Mononuclear cell (primary cell): ENCODE data around the gene OSBPL7. TPM values are rescaled to one million over a fixed set of nuclear protein-coding genes. Genes with fewer than 3 reads are reported as not detected.

Source experiments
- H3K27me3 ChIP-seq: 2 replicates; pipeline ENCODE4 v1.6.0; 2011; ENCODE audit warnings: low read length, control low read depth; ENCODE audit not compliant: insufficient read depth
- H3K4me1 ChIP-seq: 2 replicates; pipeline ENCODE4 v1.5.1; 2011; ENCODE audit warnings: mild to moderate bottlenecking, low read length, control low read depth; ENCODE audit not compliant: insufficient read depth
- H3K4me3 ChIP-seq: 2 replicates; pipeline ENCODE4 v1.5.1; 2011; ENCODE audit warnings: mild to moderate bottlenecking, low read length, moderate library complexity
- H3K9me3 ChIP-seq: 2 replicates; pipeline ENCODE4 v1.5.1; 2011; ENCODE audit warnings: low read depth, mild to moderate bottlenecking, control low read depth, low read length
- total RNA-seq: library from RNA; depleted of rRNA; stranded (reverse); fragments of >200 nt; gene quantifications from one replicate; pipeline ENCODE4 v1.2.3, GENCODE V29; 2012

The OSBPL7 gene
- total RNA-seq, 1 donor: 8.5 TPM

DNA sequence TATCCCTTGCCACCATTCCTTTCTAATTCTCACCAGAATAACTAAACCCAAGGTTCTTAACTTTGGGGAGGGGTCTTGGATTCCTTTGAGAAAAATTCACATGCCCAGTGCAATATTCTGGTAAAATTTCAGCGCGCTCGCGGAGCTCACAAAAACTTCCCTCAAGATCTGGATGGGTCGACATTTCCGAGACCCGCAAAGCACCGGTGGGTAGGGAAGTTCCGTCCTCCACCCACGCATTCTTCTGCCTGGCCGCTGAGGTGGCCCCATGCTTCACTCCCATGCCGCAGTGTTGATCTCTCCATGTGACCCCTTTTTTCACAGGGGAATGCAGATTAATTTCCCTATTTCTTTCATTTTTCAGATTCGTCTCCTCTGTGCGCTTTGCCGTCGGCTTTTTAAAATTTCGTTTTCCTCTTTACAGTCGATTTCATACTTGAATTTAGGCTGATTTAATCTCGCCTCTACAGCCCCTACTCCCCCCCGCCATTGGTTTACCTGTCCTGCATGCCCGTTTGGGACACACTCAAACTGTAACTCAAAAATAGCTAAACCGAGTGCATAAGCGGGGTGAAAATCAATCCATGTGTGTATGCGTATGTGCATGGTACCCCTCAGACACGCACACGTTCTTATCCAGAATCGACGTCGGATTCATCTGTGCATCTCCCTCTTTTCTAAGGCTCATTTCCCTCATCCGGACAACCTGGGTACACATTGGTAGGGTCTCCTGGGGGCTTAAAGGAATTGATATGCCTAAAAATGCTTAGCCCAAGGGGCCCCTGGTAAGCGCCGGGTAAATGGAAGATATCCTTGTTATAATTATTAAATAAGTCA lies 30.7 kb upstream of the OSBPL7 start:
- Histone ChIP-seq H3K9me3 (no peaks in the 10 kb centered on the region), H3K4me3 (no peak overlapping the region), H3K27me3 (peaks cover 78% of the 10 kb centered on the region), H3K4me1 (peaks cover 9% of the 10 kb centered on the region)

GRCh38 chr17:47851764-47852112 lies 30.1 kb upstream of the OSBPL7 start:
- Histone ChIP-seq H3K9me3 (no peaks in the 10 kb centered on the region), H3K4me3 (no peak overlapping the region), H3K27me3 (peaks cover 82% of the 10 kb centered on the region), H3K4me1 (peaks cover 9% of the 10 kb centered on the region)

DNA sequence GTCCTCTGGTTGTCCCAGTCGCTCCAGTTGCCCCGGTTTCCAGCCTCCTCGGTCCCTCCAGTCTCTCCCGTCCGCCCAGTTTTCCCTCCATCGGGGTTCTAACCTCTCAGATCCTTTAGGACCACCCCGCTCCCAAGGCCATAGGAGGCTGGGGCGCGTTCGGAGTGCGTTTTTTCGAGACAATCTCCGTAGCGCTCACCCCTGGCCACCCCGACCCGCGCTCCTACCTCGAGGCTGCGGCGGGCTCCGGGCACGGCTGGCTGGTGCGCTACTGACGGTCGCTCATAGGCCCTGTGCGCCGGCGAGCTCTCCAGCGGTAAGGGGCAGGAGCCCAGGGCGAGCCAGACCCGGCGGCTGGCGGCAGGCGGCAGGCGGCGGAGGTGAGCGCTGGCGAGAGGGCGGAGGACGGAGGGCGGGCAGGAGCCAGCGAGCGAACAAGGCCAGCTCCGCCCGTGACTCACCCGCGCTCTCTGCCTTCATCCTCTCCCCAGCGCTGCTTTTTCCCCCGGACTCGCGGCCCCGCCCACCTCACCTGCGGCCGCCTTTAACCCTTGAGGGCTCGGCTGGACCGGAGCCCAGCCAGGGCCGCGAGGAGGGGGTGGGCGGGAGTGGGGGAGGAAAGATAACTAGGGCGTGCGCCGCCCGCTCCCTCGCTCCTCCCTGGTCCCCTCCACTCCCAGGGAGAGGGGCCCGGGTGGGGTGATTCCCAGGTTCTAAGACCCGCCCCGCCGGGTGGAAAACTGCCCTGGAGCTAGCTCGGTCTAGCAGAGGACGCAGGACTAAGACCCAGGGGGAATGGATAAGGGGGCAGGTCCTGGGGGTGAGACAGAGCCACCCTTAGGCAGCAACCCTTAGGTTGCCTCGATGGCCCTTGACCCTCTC lies 29.3 kb upstream of the OSBPL7 start, which contains the start of gene SP6:
SP6 (minus strand) TSS at position 472 of the 882 bp plus-strand sequence. CDS start 2,734 bp downstream, outside the sequence.
- H3K4me3 ChIP-seq: no peak within 1 kb of the TSS
- peaks cover 90% of the 10 kb centered on the region for H3K27me3 ChIP-seq

DNA sequence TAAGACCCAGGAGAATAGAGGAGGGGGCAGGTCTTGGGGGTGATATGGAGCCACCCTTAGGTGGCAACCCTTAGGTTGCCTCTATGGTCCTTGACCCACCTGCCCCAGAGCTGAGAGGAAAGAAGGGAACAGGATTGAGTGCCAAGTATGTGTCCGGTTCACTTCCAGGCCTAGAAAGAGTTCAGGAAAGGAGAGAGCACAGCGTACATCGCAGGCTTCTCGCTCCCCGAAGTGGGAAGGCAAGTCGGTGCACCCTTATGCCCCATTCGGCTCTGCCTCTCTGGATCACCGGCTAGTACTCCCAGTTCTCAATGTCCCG lies 28.7 kb upstream of the OSBPL7 start:
- Histone ChIP-seq H3K27me3 (peaks cover 93% of the 10 kb centered on the region), H3K9me3 (no peaks in the 10 kb centered on the region), H3K4me1 (peaks cover 9% of the 10 kb centered on the region), H3K4me3 (no peak overlapping the region)

More for the DNA sequence above, 29.3 kb upstream of the OSBPL7 start, which contains the start of gene SP6:
- Histone ChIP-seq H3K9me3 (no peaks in the 10 kb centered on the region), H3K4me1 (peaks cover 9% of the 10 kb centered on the region)

GRCh38 chr17:47848198-47848513 lies 26.6 kb upstream of the OSBPL7 start:
- peaks cover 9% of the 10 kb centered on the region for H3K4me1 ChIP-seq
- no peaks in the 10 kb centered on the region for H3K9me3 ChIP-seq
- peaks cover 85% of the 10 kb centered on the region for H3K27me3 ChIP-seq
- H3K4me3 ChIP-seq: no peak overlapping the region

- Histone ChIP-seq H3K9me3 (no peaks in the 10 kb centered on the region), H3K27me3 (peaks cover 79% of the 10 kb centered on the region), H3K4me1 (peaks cover 9% of the 10 kb centered on the region), H3K4me3 (no peak overlapping the region)
Observed at GRCh38 chr17:47847341-47848197, 26.0 kb upstream of the OSBPL7 start.

- no peak overlapping the region for H3K4me3 ChIP-seq
- no peaks in the 10 kb centered on the region for H3K9me3 ChIP-seq
- H3K4me1 ChIP-seq: peaks cover 9% of the 10 kb centered on the region
- peaks cover 72% of the 10 kb centered on the region for H3K27me3 ChIP-seq
Observed at GRCh38 chr17:47846716-47847340, 25.2 kb upstream of the OSBPL7 start.

GRCh38 chr17:47845716-47846075 lies 24.1 kb upstream of the OSBPL7 start:
- no peaks in the 10 kb centered on the region for H3K9me3 ChIP-seq
- no peak overlapping the region for H3K4me3 ChIP-seq
- H3K27me3 ChIP-seq: peaks cover 66% of the 10 kb centered on the region
- H3K4me1 ChIP-seq: peaks cover 14% of the 10 kb centered on the region

- Histone ChIP-seq H3K27me3 (peaks cover 59% of the 10 kb centered on the region), H3K4me1 (peaks cover 16% of the 10 kb centered on the region), H3K4me3 (no peak overlapping the region), H3K9me3 (no peaks in the 10 kb centered on the region)
Observed at GRCh38 chr17:47844814-47845715, 23.5 kb upstream of the OSBPL7 start.

DNA sequence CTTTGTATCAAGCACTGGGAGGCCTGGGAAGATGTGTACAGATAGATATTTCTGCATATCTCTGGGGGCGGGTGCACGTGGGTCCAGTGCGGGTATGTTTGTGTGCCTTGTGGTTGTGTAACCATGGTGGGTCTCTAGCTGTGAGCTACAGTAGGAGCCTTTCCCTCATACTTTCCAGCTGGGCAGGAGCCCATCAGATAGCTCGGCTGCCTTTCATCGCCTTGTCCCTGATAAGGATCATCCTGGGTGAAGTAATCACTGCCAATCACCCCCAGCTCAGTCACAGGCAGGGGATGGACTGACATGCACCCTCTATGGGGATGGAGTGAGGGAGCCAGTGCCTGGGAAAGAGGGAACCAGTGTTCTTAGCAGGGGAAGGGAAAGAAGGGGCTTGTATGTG lies 22.6 kb upstream of the OSBPL7 start:
- H3K9me3 ChIP-seq: no peaks in the 10 kb centered on the region
- H3K4me3 ChIP-seq: no peak overlapping the region
- peaks cover 51% of the 10 kb centered on the region for H3K27me3 ChIP-seq
- peaks cover 17% of the 10 kb centered on the region for H3K4me1 ChIP-seq

DNA sequence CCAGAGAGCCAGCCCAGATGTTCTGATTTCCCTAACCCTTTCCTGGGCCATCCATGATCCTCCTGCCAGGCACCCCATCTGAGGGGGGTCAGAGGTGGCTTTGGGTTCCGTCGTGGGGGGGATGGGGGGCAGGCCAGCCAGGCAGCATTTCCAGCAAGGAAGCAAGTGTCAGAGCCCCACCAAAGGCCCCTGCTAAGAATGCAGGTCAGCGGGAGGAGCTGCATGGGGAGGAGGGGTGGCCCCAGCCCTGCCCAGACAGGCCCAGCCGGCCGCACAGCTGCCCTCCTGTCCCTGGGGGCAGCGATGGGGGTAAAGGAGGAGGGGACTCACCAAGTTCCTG lies 21.8 kb upstream of the OSBPL7 start:
- Histone ChIP-seq H3K4me1 (peaks cover 17% of the 10 kb centered on the region), H3K27me3 (peaks cover 42% of the 10 kb centered on the region), H3K4me3 (no peak overlapping the region), H3K9me3 (no peaks in the 10 kb centered on the region)

GRCh38 chr17:47841488-47842291 lies 20.1 kb upstream of the OSBPL7 start:
- H3K4me1 ChIP-seq: peaks cover 17% of the 10 kb centered on the region
- H3K27me3 ChIP-seq: peaks cover 28% of the 10 kb centered on the region
- H3K4me3 ChIP-seq: peak overlapping the region; percentile 80
- no peaks in the 10 kb centered on the region for H3K9me3 ChIP-seq

GRCh38 chr17:47840742-47841487 lies 19.3 kb upstream of the OSBPL7 start, which contains the start of gene SCRN2:
SCRN2 (minus strand) TSS chr17:47841273; CDS start chr17:47840843, 430 bp downstream.
- Histone ChIP-seq H3K27me3 (peaks cover 20% of the 10 kb centered on the region), H3K4me1 (peaks cover 17% of the 10 kb centered on the region), H3K4me3 (peak within 1 kb of the TSS; percentile 80), H3K9me3 (no peaks in the 10 kb centered on the region)
